CD14-positive monocyte (primary cell): ENCODE measurements around the gene CIB4. TPM values are rescaled to one million over a fixed set of nuclear protein-coding genes. Genes with fewer than 3 reads are reported as not detected.

Source experiments
- DNase-seq, 3 donors: peaks; one replicate each; pipeline ENCODE4 v3.0.0-alpha.2; 2011 to 2022
- H2AFZ ChIP-seq: 2 replicates; pipeline ENCODE4 v1.6.0; 2012; ENCODE audit warnings: mild to moderate bottlenecking, low read depth, low read length, inconsistent platforms; ENCODE audit not compliant: insufficient read depth, poor library complexity, severe bottlenecking
- H3K27ac ChIP-seq, 2 donors: 1 replicate in 1 of 2; 2 replicates in 1 of 2; pipeline ENCODE4 v1.5.1; 2012 to 2013; ENCODE audit warnings: low read length in 2 of 2, control low read depth in 1 of 2, inconsistent platforms in 1 of 2, low read depth in 1 of 2, mild to moderate bottlenecking in 1 of 2
- H3K27me3 ChIP-seq, 2 donors: one replicate each; pipeline versions ENCODE4 v1.6.0 to v1.6.1; 2011 to 2013; ENCODE audit warnings: low read length in 2 of 2; ENCODE audit not compliant: control insufficient read depth in 2 of 2, insufficient read depth in 2 of 2
- H3K36me3 ChIP-seq, 2 donors: replicated peaks in 1 of 2; 1 replicate in 1 of 2; 2 replicates in 1 of 2; pipeline versions ENCODE4 v1.5.1 to v1.6.1; 2012 to 2013; ENCODE audit warnings: low read length in 2 of 2, control low read depth in 1 of 2, inconsistent platforms in 1 of 2, mild to moderate bottlenecking in 1 of 2; ENCODE audit not compliant: insufficient read depth in 2 of 2, control insufficient read depth in 1 of 2
- H3K4me1 ChIP-seq, 2 donors: 1 replicate in 1 of 2; 2 replicates in 1 of 2; pipeline versions ENCODE4 v1.5.1 to v1.6.1; 2012 to 2013; ENCODE audit warnings: low read length in 2 of 2, control low read depth in 1 of 2, inconsistent platforms in 1 of 2, mild to moderate bottlenecking in 1 of 2, moderate library complexity in 1 of 2; ENCODE audit not compliant: insufficient read depth in 2 of 2, control insufficient read depth in 1 of 2
- H3K4me2 ChIP-seq: replicated peaks from 2 replicates; pipeline ENCODE3; 2012; ENCODE audit warnings: low read length, moderate library complexity, mild to moderate bottlenecking; ENCODE audit not compliant: poor library complexity, severe bottlenecking; ENCODE audit errors: extremely low read depth
- H3K4me3 ChIP-seq, 3 experiments: fragments of 200-600 bp in 1 of 3; sonication (generic) in 1 of 3; replicated peaks in 1 of 3; 1 replicate in 2 of 3; 2 replicates in 1 of 3; pipeline ENCODE4 v1.5.1; 2011 to 2013; ENCODE audit warnings: low read length in 3 of 3, mild to moderate bottlenecking in 3 of 3, control low read depth in 2 of 3, low read depth in 2 of 3, inconsistent platforms in 1 of 3, moderate library complexity in 1 of 3
- H3K79me2 ChIP-seq: 2 replicates; pipeline ENCODE4 v1.6.0; 2012; ENCODE audit warnings: mild to moderate bottlenecking, control low read depth, inconsistent platforms, low read length, moderate library complexity; ENCODE audit not compliant: insufficient read depth
- H3K9ac ChIP-seq: 2 replicates; pipeline ENCODE4 v1.6.0; 2017; ENCODE audit warnings: low read length, mild to moderate bottlenecking; ENCODE audit not compliant: insufficient read depth, poor library complexity, severe bottlenecking
- H3K9me3 ChIP-seq, 2 donors: replicated peaks in 1 of 2; 1 replicate in 1 of 2; 2 replicates in 1 of 2; pipeline versions ENCODE4 v1.5.1 to v1.6.1; 2012 to 2013; ENCODE audit warnings: low read length in 2 of 2, control low read depth in 1 of 2; ENCODE audit not compliant: control insufficient read depth in 1 of 2, insufficient read depth in 1 of 2
- H4K20me1 ChIP-seq: 2 replicates; pipeline ENCODE4 v1.6.0; 2012; ENCODE audit warnings: mild to moderate bottlenecking, low read length, control low read depth, moderate library complexity; ENCODE audit not compliant: insufficient read depth
- H3K27ac Mint-ChIP-seq, 7 donors: one replicate each; pipeline ENCODE4 v1.8.0; 2020; ENCODE audit warnings: mild to moderate bottlenecking in 7 of 7, mixed read lengths in 7 of 7, moderate library complexity in 6 of 7, inconsistent platforms in 2 of 7
- H3K27me3 Mint-ChIP-seq, 3 donors: one replicate each; pipeline ENCODE4 v1.8.0; 2021 to 2022; ENCODE audit warnings: low read depth in 3 of 3, mild to moderate bottlenecking in 3 of 3, mixed read lengths in 3 of 3, moderate library complexity in 3 of 3, inconsistent platforms in 1 of 3
- H3K36me3 Mint-ChIP-seq, 2 donors: one replicate each; pipeline ENCODE4 v1.8.0; 2020; ENCODE audit warnings: mixed read lengths in 2 of 2, inconsistent platforms in 1 of 2, mild to moderate bottlenecking in 1 of 2
- H3K4me1 Mint-ChIP-seq: one replicate; pipeline ENCODE4 v1.8.0; 2020; ENCODE audit warnings: mild to moderate bottlenecking, mixed read lengths
- H3K4me3 Mint-ChIP-seq, 2 donors: one replicate each; pipeline ENCODE4 v1.8.0; 2020; ENCODE audit warnings: mild to moderate bottlenecking in 2 of 2, mixed read lengths in 2 of 2, moderate library complexity in 1 of 2
- H3K9me3 Mint-ChIP-seq, 7 donors: one replicate each; pipeline ENCODE4 v1.8.0; 2020 to 2022; ENCODE audit warnings: mixed read lengths in 7 of 7, mild to moderate bottlenecking in 6 of 7, moderate library complexity in 6 of 7, inconsistent platforms in 2 of 7
- WGBS: methylation state at CpG from one replicate; pipeline ENCODE4 v1.1.5; 2013; ENCODE audit warnings: missing lambda C conversion rate; ENCODE audit not compliant: insufficient coverage; 5-methylcytosine and 5-hydroxymethylcytosine counted together
- intact Hi-C, 2 donors: fragments of 100-400 bp; cut with micrococcal nuclease; formaldehyde crosslinking; loops; one replicate each; pipeline versions ENCODE4 v1.15.0 to v1.15.1; 2023
- polyA plus RNA-seq, 3 donors: library from polyadenylated mRNA; depleted of rRNA in 1 of 3; unstranded in 2 of 3; stranded (reverse) in 1 of 3; fragments of 300-500 nt in 2 of 3; fragments of >200 nt in 1 of 3; fragmentation: Illumina TruSeq in 2 of 3; gene quantifications; 1 replicate in 2 of 3; 2 replicates in 1 of 3; pipeline ENCODE4 v1.2.3, GENCODE V29; 2012 to 2021
- TF ChIP-seq, protein P1 (sequence below): fragments of 200-600 bp; IDR thresholded peaks from one replicate; pipeline ENCODE4 v1.8.0; 2022; ENCODE audit warnings: antibody characterized with exemption, mild to moderate bottlenecking

CIB4 gene
- polyA plus RNA-seq, 3 donors = not detected

DNA sequence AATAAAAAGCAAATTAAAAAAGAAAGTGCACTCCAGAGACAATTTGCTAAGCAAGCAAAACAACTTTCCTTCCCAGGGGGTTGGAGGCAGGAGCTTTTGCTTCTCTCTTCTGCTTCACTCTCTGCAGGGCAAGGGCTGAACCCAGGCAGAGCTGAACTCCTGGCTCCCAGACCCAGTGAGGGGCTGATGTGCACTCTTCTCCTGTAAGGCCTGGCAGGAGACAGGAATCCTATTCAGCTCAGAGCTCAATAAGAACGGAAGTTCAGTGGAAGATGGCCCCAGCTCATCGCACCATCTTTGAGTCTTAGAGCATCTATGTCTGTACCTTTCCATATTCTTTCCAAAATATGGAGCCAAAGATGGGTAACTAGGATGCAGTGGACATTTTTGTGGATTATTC, 29.1 kb downstream of the CIB4 start:
- WGBS = no CpG with 5 or more reads among the region's 2 CpGs
- Mint-ChIP-seq H3K4me1 (peaks cover 5% of the 10 kb centered on the region), H3K36me3 (no peaks in the 10 kb centered on the region), H3K4me3 (no peak overlapping the region), H3K27ac (no peak overlapping the region), H3K27me3 (peaks cover 0 to 7% (median 2%) of the 10 kb centered on the region in 3 donors), H3K9me3 (peaks cover 0 to 2% (median 0%) of the 10 kb centered on the region in 7 donors)
- intact Hi-C loops = no loop called here
- no peak overlapping the region for H3K4me2 ChIP-seq
- H4K20me1 ChIP-seq = no peaks in the 10 kb centered on the region
- H3K36me3 ChIP-seq = no peaks in the 10 kb centered on the region
- H3K27me3 ChIP-seq = no peaks in the 10 kb centered on the region
- no peak overlapping the region for H3K27ac ChIP-seq
- H3K79me2 ChIP-seq = no peaks in the 10 kb centered on the region
- no peak overlapping the region for H2AFZ ChIP-seq
- no peaks in the 10 kb centered on the region for H3K9me3 ChIP-seq
- no peak overlapping the region for H3K4me3 ChIP-seq
- DNase-seq = no peak
- TF ChIP-seq, protein P1, sequence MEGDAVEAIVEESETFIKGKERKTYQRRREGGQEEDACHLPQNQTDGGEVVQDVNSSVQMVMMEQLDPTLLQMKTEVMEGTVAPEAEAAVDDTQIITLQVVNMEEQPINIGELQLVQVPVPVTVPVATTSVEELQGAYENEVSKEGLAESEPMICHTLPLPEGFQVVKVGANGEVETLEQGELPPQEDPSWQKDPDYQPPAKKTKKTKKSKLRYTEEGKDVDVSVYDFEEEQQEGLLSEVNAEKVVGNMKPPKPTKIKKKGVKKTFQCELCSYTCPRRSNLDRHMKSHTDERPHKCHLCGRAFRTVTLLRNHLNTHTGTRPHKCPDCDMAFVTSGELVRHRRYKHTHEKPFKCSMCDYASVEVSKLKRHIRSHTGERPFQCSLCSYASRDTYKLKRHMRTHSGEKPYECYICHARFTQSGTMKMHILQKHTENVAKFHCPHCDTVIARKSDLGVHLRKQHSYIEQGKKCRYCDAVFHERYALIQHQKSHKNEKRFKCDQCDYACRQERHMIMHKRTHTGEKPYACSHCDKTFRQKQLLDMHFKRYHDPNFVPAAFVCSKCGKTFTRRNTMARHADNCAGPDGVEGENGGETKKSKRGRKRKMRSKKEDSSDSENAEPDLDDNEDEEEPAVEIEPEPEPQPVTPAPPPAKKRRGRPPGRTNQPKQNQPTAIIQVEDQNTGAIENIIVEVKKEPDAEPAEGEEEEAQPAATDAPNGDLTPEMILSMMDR = no peak
- H3K9ac ChIP-seq = no peak overlapping the region
- H3K4me1 ChIP-seq = peaks cover 0 to 8% of the 10 kb centered on the region in 2 donors

DNA sequence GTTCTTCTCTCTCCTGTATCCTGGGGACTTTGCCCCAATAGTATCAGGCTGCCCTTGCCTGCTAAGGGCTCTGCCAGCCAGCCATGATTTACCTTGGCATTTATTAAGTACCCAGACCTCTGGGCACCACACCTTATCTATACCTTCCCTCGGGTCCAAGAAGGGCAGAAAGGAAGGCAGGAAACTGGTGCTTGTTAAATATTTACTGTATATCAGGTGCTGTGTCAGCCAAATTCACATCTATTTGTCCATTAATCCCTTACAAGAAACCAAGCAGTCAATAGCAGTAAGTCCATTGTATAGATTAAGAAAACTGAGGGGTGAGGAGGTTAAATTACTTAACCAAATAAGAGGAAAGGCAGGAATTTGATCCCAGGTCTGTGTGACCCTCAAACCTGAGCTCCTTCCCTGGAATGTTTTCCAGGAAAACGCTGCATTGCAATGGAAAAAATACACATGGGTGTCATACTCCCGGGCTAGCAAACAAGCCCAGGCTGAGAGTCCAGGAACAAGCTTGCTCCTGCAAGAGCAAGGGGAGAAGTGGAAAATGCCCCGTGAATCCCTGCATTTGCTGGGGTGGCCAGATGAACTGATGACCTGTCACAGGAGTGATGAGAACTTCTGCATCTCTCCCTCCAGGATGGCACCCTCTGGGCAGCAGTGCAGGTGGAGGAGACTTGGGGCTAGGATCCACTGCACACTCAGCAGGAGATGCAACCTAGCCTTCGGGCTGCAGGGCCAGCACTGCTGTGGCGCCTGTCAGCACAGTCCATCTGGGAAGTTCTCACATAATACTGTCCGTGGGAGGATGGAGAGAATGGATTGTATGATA, 30.4 kb downstream of the CIB4 start:
- H3K27ac ChIP-seq = no peak overlapping the region
- peaks cover 0 to 8% of the 10 kb centered on the region in 2 donors for H3K4me1 ChIP-seq
- H3K9ac ChIP-seq = no peak overlapping the region
- H3K4me3 Mint-ChIP-seq = no peak overlapping the region
- no peak overlapping the region for H3K27ac Mint-ChIP-seq
- peaks cover 5% of the 10 kb centered on the region for H3K4me1 Mint-ChIP-seq
- H3K36me3 ChIP-seq = no peaks in the 10 kb centered on the region
- no peaks in the 10 kb centered on the region for H3K27me3 ChIP-seq
- intact Hi-C loops = no loop called here
- no peak overlapping the region for H3K4me3 ChIP-seq
- H4K20me1 ChIP-seq = no peaks in the 10 kb centered on the region
- no peaks in the 10 kb centered on the region for H3K79me2 ChIP-seq
- peaks cover 0 to 9% (median 4%) of the 10 kb centered on the region in 3 donors for H3K27me3 Mint-ChIP-seq
- peaks cover 0 to 2% (median 0%) of the 10 kb centered on the region in 7 donors for H3K9me3 Mint-ChIP-seq
- no peaks in the 10 kb centered on the region for H3K36me3 Mint-ChIP-seq
- H2AFZ ChIP-seq = no peak overlapping the region
- no peak overlapping the region for H3K4me2 ChIP-seq
- H3K9me3 ChIP-seq = no peaks in the 10 kb centered on the region
- 98% methylated on average over 5 of the region's 7 CpGs for WGBS
- no peak for DNase-seq
- TF ChIP-seq, protein P1 = no peak
